T-helper 1 cell treated with Interleukin-12 subunit alpha and Interleukin-12 subunit beta and Interleukin-4 antibody, amounts not matched to agents 30 ng/mL and 1 ng/mL, for 36 hours (primary cell): ENCODE data around the gene STH. TPM values are rescaled to one million over a fixed set of nuclear protein-coding genes. Genes with fewer than 3 reads are reported as not detected.
"Not testable (repeated sequence)": the region's sequence is repeated elsewhere in the genome, so short reads cannot be mapped to it uniquely, and the experiment has no call there.

ENCODE experiments used
- intact Hi-C: fragments of 100-400 bp; cut with micrococcal nuclease; formaldehyde crosslinking; loops from one replicate; pipeline ENCODE4 v1.15.1; 2024
- total RNA-seq: library from RNA; stranded (reverse); gene quantifications from 2 replicates; pipeline ENCODE4 v1.2.3, GENCODE V29; 2022

The STH gene
- total RNA-seq, 1 donor from 2014 or later, result not detected

DNA sequence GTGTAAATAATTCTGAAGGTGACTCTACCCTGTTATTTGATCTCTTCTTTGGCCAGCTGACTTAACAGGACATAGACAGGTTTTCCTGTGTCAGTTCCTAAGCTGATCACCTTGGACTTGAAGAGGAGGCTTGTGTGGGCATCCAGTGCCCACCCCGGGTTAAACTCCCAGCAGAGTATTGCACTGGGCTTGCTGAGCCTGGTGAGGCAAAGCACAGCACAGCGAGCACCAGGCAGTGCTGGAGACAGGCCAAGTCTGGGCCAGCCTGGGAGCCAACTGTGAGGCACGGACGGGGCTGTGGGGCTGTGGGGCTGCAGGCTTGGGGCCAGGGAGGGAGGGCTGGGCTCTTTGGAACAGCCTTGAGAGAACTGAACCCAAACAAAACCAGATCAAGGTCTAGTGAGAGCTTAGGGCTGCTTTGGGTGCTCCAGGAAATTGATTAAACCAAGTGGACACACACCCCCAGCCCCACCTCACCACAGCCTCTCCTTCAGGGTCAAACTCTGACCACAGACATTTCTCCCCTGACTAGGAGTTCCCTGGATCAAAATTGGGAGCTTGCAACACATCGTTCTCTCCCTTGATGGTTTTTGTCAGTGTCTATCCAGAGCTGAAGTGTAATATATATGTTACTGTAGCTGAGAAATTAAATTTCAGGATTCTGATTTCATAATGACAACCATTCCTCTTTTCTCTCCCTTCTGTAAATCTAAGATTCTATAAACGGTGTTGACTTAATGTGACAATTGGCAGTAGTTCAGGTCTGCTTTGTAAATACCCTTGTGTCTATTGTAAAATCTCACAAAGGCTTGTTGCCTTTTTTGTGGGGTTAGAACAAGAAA, 5.1 kb downstream of the STH start:
- intact Hi-C loops, result loop anchor here (5.0 kb wide), 2 partner anchors 263 to 828 kb away; no protein-coding TSS in a partner anchor

DNA sequence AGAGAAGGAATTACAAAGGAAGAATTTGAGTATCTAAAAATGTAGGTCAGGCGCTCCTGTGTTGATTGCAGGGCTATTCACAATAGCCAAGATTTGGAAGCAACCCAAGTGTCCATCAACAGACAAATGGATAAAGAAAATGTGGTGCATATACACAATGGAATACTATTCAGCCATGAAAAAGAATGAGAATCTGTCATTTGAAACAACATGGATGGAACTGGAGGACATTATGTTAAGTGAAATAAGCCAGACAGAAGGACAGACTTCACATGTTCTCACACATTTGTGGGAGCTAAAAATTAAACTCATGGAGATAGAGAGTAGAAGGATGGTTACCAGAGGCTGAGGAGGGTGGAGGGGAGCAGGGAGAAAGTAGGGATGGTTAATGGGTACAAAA, 7.0 kb downstream of the STH start:
- intact Hi-C loops, result not testable (repeated sequence)

GRCh38 chr17:46007461-46007965, 8.5 kb downstream of the STH start:
- intact Hi-C loops, result no loop called here

DNA sequence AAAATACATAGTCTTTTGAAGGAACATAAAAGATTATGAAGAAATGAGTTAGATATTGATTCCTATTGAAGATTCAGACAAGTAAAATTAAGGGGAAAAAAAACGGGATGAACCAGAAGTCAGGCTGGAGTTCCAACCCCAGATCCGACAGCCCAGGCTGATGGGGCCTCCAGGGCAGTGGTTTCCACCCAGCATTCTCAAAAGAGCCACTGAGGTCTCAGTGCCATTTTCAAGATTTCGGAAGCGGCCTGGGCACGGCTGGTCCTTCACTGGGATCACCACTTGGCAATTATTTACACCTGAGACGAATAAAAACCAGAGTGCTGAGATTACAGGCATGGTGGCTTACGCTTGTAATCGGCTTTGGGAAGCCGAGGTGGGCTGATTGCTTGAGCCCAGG, 9.5 kb downstream of the STH start:
- intact Hi-C loops, result no loop called here

GRCh38 chr17:46009681-46010596, 10.9 kb downstream of the STH start:
- intact Hi-C loops, result no loop called here

- intact Hi-C loops, result no loop called here
Observed at GRCh38 chr17:46010597-46011186, 11.6 kb downstream of the STH start.

DNA sequence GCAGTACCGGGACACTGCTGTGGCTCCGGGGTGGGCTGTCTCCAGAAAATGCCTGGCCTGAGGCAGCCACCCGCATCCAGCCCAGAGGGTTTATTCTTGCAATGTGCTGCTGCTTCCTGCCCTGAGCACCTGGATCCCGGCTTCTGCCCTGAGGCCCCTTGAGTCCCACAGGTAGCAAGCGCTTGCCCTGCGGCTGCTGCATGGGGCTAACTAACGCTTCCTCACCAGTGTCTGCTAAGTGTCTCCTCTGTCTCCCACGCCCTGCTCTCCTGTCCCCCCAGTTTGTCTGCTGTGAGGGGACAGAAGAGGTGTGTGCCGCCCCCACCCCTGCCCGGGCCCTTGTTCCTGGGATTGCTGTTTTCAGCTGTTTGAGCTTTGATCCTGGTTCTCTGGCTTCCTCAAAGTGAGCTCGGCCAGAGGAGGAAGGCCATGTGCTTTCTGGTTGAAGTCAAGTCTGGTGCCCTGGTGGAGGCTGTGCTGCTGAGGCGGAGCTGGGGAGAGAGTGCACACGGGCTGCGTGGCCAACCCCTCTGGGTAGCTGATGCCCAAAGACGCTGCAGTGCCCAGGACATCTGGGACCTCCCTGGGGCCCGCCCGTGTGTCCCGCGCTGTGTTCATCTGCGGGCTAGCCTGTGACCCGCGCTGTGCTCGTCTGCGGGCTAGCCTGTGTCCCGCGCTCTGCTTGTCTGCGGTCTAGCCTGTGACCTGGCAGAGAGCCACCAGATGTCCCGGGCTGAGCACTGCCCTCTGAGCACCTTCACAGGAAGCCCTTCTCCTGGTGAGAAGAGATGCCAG, 12.9 kb downstream of the STH start:
- intact Hi-C loops, result no loop called here

DNA sequence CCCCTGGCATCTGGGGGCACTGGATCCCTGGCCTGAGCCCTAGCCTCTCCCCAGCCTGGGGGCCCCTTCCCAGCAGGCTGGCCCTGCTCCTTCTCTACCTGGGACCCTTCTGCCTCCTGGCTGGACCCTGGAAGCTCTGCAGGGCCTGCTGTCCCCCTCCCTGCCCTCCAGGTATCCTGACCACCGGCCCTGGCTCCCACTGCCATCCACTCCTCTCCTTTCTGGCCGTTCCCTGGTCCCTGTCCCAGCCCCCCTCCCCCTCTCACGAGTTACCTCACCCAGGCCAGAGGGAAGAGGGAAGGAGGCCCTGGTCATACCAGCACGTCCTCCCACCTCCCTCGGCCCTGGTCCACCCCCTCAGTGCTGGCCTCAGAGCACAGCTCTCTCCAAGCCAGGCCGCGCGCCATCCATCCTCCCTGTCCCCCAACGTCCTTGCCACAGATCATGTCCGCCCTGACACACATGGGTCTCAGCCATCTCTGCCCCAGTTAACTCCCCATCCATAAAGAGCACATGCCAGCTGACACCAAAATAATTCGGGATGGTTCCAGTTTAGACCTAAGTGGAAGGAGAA, 13.5 kb downstream of the STH start:
- intact Hi-C loops, result no loop called here

GRCh38 chr17:46013127-46013501, 14.1 kb downstream of the STH start:
- intact Hi-C loops, result no loop called here

GRCh38 chr17:46013502-46014165, 14.6 kb downstream of the STH start:
- intact Hi-C loops, result no loop called here

GRCh38 chr17:46019408-46019925, 20.4 kb downstream of the STH start:
- intact Hi-C loops, result not testable (repeated sequence)

GRCh38 chr17:46020023-46020761, 21.1 kb downstream of the STH start:
- intact Hi-C loops, result loop anchor here (1.0 kb wide), 1 partner anchor 18 kb away; no protein-coding TSS in a partner anchor

DNA sequence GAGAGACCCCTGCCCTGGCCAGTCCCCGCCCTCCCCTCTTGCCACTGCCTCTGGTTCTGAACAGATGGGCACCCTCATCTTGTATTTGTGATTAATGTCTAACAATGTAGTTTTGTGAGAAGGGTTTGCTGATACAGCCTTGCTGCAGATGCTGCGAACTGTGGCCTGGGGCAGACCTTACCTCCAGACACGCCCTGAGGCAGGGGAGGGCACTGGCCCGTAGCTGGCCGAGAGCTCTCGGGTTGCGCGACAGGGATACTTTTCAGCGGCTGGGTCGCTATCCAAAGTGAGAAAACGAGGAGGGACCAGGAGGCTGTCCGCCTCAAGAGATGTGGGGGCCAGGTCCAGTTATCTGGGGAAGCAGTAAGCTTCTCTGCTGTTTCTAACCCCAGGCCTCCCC, 21.9 kb downstream of the STH start:
- intact Hi-C loops, result loop anchor here (1.0 kb wide), 1 partner anchor 19 kb away; no protein-coding TSS in a partner anchor

DNA sequence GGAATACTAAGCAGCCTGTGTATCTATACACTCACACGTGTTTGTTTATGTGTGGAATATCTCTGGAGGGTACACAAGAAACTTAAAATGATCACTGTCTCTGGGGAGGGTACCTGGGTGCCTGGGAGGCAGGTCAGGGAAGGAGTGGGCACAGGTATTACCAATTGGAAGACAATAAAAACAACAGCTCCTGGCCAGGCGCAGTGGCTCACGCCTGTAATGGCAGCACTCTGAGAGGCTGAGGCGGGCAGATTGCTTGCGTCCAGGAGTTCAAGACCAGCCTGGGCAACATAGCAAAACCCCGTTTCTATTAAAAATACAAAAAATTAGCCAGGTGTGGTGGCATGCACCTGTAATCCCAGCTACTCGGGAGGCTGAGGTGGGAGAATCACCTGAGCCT, 24.3 kb downstream of the STH start:
- intact Hi-C loops, result not testable (repeated sequence)

DNA sequence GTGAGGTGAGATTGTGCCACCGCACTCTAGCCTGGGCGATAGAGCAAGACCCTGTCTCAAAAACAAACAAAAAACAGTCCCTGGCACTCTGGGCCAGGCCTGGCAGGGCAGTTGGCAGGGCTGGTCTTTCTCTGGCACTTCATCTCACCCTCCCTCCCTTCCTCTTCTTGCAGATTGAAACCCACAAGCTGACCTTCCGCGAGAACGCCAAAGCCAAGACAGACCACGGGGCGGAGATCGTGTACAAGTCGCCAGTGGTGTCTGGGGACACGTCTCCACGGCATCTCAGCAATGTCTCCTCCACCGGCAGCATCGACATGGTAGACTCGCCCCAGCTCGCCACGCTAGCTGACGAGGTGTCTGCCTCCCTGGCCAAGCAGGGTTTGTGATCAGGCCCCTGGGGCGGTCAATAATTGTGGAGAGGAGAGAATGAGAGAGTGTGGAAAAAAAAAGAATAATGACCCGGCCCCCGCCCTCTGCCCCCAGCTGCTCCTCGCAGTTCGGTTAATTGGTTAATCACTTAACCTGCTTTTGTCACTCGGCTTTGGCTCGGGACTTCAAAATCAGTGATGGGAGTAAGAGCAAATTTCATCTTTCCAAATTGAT, 24.8 kb downstream of the STH start:
- intact Hi-C loops, result no loop called here

DNA sequence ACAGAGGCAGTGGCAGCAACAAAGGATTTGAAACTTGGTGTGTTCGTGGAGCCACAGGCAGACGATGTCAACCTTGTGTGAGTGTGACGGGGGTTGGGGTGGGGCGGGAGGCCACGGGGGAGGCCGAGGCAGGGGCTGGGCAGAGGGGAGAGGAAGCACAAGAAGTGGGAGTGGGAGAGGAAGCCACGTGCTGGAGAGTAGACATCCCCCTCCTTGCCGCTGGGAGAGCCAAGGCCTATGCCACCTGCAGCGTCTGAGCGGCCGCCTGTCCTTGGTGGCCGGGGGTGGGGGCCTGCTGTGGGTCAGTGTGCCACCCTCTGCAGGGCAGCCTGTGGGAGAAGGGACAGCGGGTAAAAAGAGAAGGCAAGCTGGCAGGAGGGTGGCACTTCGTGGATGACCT, 25.5 kb downstream of the STH start:
- intact Hi-C loops, result no loop called here

DNA sequence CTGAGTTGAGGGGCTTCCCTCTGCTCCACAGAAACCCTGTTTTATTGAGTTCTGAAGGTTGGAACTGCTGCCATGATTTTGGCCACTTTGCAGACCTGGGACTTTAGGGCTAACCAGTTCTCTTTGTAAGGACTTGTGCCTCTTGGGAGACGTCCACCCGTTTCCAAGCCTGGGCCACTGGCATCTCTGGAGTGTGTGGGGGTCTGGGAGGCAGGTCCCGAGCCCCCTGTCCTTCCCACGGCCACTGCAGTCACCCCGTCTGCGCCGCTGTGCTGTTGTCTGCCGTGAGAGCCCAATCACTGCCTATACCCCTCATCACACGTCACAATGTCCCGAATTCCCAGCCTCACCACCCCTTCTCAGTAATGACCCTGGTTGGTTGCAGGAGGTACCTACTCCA, 26.0 kb downstream of the STH start:
- intact Hi-C loops, result no loop called here

DNA sequence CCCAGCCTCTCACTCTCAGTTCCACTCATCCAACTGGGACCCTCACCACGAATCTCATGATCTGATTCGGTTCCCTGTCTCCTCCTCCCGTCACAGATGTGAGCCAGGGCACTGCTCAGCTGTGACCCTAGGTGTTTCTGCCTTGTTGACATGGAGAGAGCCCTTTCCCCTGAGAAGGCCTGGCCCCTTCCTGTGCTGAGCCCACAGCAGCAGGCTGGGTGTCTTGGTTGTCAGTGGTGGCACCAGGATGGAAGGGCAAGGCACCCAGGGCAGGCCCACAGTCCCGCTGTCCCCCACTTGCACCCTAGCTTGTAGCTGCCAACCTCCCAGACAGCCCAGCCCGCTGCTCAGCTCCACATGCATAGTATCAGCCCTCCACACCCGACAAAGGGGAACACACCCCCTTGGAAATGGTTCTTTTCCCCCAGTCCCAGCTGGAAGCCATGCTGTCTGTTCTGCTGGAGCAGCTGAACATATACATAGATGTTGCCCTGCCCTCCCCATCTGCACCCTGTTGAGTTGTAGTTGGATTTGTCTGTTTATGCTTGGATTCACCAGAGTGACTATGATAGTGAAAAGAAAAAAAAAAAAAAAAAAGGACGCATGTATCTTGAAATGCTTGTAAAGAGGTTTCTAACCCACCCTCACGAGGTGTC, 26.6 kb downstream of the STH start:
- intact Hi-C loops, result no loop called here
